Activated CD4-positive, alpha-beta T cell treated with anti-CD3 and anti-CD28 coated beads, Interleukin-2, amount 50 U/mL, for 24 hours (primary cell): ENCODE measurements around the gene DYSF.

Source experiments
- DNase-seq, 2 donors: peaks; one replicate each; pipeline ENCODE4 v3.0.0-alpha.2; 2020; ENCODE audit warnings: low read depth in 1 of 2, low spot score in 1 of 2

Gene DYSF

DNA sequence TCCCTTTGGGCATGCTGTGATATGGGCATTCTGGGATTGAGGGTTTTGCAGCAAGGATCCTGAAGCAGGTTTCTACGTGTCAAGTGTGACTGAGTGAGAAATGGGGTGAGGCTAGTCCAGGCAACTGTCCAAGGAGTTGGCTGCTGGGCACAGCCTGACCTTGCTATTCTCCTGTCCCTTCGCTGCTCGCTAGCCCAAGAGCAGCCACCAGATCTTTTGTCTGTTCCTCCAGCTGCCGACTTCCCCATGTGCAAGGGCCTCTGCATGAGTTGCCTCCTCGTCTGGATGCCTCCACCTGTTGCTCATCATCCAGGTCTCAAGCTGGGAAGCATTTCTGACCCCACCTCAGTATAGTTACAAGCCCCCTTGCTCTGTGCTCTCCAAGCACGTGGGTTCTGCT, 71.1 kb downstream of the DYSF start:
- no peak for DNase-seq

GRCh38 chr2:71526141-71526540, 72.8 kb downstream of the DYSF start:
- no peak for DNase-seq

DNA sequence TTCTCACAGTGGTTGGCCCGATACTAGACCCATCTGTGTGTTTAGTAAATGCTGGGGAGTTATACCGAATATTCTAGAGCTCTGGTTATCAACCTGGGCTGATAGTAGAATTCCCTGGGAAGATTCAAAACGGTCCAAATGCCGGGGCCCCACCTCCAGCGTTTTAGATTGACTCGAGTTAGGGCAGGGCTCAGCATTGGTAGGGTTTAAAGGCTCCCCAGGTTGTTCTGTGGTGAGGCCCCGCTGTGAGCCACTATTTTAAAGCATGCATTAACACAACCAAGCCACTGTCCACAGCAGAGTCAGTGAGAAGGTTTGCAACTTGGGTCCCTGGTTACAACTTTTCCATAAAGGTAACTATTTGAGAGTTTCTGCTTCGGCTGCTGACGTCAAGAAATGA, 73.6 kb downstream of the DYSF start:
- DNase-seq: no peak

- no peak for DNase-seq
Observed at GRCh38 chr2:71528131-71528591, 74.8 kb downstream of the DYSF start.

DNA sequence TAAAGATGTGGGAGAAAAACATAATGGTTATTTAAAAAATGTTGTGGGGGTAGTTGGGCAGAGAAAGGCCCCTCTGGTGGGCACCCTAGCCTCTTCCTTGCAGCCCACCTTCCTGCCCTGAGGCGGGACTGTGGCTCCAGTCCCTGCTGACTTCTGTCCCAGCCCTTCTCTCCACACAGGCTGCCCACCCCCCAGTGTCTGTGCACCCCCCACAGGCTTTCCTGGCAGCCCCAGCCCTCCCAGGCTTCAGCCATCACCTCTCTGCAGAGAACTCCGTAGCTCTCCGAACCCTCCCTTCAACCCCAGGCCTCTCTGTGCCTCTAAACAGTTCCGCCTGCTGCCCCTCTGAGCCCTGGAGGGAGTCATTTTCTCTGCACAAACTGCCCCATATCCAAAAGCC, 75.4 kb downstream of the DYSF start:
- no peak for DNase-seq

DNA sequence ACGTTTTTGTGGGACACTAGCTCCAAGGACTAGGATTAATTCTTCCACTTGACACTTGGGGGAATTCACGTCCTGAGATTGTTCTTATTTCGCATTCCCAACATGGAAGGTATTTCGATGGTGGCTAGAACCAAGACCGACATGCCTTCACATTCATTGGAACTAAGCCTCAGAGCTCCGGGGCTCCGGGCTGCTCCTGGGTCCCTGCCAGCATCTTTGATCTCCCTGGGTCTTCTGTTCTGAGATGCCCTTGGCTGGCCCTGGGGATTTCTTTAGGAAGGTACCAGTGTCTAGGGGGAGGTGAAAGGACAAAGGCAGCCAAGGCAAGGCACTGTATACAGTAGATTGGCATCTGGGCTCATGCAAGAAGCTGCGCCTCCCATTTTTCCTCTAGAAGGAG, 76.8 kb downstream of the DYSF start:
- DNase-seq: no peak

GRCh38 chr2:71530641-71531332, 77.4 kb downstream of the DYSF start:
- DNase-seq: peak in 1 of 2 donors; percentile 18

DNA sequence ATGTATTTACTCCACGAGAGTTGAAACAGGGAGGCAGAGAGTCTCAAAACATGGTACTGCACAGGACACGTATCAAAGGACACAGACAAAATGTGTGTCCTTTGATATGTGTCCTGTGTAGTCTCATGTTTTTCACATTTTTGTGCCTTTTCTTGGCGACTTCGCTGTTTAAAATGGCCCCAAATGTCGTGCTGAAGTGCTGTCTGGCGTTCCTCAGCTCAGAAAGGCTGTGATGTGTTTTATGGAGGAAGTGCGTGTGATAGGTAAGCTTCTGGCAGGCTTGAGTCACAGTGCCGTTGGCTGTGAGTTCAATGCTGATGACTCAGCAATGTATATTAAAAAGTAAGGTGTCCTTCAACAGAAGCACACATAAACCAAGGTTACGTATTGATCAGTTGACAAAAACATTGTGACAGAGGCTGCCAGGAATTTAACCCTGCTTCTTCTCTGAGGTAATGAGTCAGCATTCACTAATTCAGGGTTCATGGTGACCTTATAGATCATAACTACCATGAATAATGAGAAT, 78.2 kb downstream of the DYSF start:
- DNase-seq: no peak

DNA sequence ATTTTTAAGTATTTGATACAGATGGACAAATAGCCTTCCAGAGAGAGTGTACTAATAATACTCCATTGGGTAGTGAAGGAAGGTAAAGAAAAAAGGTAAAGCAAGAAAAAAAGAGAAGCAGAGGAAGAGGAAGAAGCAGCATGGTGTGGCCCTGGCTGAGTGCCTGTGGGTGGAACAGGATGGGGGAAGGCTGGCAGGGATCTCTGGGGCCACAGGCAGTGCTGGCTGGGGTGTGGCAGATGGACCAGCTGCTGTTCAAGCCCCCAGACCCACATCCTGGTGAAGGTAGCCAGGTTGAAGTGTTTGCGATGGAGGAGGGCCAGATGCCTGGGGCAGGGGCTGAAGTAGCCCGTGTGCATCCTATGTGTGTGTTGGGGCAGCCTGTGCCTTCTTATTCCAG, 79.0 kb downstream of the DYSF start:
- DNase-seq: no peak

GRCh38 chr2:71534201-71534600, 80.8 kb downstream of the DYSF start:
- DNase-seq: no peak

DNA sequence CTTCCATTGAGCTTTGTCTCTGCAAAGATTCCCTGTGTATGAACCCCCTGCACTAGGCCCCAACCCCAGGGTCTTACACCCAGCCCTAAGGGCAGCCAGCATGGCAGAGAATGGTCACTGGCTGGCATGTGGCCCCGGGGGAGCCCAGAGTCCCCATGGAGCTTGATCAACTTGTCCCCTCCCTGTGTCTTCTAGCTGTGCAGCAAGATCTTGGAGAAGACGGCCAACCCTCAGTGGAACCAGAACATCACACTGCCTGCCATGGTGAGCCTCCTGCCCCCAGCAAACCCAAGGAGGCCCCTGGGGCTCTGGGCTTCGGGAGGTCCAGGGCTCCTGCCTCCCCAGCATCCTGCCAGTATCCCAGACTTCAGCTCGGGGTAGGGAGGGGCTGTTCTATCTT, 81.5 kb downstream of the DYSF start:
- DNase-seq: no peak

DNA sequence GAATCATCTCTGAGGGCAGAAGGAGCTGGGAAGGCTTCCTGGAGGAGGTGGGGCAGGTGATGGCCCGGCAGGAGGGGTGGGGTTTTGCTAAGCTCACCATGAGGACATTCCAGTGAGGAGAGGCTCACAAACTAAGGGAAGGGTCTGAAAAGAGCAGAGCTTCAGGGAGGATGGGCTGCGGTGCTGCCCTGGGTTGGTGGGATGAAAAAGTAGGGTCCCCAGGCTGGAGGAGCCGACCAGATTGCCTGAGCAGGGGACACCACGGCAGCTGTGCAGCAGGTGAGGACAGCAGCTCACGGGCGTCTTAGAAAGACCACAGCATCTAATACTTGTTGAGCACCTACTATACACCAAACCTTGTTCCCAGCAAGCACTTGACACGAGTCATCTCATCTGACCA, 82.2 kb downstream of the DYSF start:
- DNase-seq: no peak

DNA sequence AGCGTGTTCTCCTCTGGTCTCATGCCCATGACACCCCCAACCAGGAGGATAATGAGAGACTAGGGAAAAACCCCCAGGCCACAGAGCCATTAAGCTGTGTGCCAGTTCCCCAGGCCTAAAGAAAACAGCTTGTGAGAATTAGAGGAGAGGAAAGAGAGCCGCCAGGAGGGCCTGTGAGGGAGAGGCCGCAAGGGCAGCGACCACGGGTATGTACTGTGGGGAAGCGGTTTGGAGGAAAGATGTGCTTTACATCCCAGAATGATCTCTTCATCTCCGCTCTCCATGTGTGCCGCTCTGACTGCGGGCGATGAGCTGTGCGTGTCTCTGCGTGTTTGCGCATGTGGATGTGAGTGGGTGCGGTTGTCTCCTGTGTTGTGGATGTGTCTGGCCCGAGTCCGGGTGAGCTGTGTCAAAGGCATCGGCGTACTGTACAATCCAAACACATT, 82.9 kb downstream of the DYSF start:
- no peak for DNase-seq

DNA sequence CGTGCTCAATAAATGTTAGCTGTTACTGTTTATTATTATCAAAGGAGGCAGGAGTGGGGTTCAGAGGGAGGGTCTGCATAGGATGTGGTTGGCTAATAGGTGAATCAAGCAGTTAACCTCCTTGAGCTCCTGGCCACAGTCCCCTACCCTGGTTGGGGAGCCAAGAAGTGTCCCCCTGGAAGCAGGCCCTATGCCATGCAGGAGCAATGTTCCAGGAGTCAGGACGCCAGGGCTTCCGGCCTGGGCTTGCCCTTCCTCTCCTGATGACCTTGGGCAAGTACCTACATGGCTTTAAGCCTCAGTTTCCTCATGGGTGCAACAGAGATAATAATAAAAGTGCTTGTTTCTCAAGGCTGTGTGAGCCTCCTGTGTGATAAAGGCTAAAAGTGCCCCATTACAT, 84.9 kb downstream of the DYSF start:
- no peak for DNase-seq

DNA sequence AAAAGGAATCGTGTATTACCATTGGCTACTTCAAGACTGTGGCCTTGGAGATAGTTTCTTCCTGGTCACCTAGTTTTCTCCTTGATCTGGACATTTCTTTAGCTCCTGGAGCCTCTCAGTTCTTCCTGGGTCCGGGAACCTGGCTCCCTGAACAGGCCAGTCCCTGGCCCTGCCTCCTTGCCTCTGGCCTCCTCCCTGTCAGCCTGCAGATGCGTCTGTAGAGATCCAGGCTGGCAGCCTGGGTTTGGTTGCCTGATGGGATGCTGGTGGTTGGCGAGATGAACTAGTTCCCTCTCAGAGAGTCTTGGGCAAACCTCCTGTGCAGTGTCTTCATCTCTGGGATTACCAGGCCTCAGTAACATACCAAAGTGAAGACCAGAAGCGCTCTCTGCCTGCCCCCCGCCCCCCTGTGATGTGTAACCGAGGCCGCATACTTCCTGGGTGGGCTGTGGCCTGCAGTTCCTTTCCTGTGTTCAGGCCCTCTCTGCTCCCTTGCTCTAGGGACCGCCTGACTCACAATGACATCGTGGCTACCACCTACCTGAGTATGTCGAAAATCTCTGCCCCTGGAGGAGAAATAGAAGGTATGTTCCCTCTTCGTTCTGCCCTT, 85.4 kb downstream of the DYSF start:
- no peak for DNase-seq

- DNase-seq: no peak
Observed at GRCh38 chr2:71540818-71541217, 87.5 kb downstream of the DYSF start.

- no peak for DNase-seq
Observed at GRCh38 chr2:71544919-71545571, 91.7 kb downstream of the DYSF start.

GRCh38 chr2:71545572-71546274, 92.4 kb downstream of the DYSF start:
- peak in 1 of 2 donors; percentile 40 for DNase-seq

- no peak for DNase-seq
Observed at GRCh38 chr2:71546275-71546638, 92.9 kb downstream of the DYSF start.

GRCh38 chr2:71546777-71547281, 93.5 kb downstream of the DYSF start:
- DNase-seq: no peak

DNA sequence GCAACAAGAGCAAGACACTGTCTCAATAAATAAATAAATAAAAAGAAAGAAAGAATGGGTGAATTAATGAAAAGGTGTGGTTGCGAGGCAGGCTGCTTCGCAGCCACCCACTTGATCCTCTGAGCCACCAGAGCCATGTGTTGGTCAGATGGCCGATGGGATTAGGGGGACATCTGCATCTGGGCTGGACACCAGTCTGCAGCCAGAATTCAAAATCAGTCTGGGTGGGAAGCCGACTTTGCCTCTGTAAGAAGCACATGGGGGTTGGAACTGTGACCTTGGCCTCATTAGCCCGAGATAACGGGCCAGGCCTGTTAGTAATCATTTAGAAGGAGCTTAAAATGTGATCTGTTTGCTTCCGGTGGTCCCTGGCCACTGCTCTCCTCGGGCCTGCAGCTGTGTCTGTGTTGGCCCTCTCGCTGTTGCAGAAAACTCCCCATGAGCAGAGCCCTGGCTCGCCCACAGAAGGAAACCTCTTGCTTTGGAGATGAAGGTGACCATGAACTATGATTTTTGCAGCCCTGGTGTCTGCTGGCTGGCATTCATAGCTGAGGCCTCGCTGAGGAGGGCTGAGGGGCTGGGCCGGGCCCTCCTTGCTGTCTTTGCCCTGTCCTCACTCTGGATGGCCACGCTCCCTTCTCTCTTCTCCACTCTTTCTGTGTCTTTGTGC, 94.4 kb downstream of the DYSF start:
- DNase-seq: no peak
